ENCODE measurements around the gene GPR143. TPM values are rescaled to one million over a fixed set of nuclear protein-coding genes. Genes with fewer than 3 reads are reported as not detected.
A peak's percentile ranks its signal among the peaks of the same experiment; 100 is the strongest.

GPR143 gene
- total RNA-seq, 6 experiments from 2014 or later = 0.26 to 1.1 (median 0.43) TPM; not detected in 1

- WGBS (ENCODE audit: insufficient coverage, low coverage, low lambda C conversion rate, missing lambda C conversion rate) = 17% methylated on average over 15 of the region's 17 CpGs
- no peaks in the 10 kb centered on the region for H3K9me3 ChIP-seq
- H3K4me1 ChIP-seq = no peaks in the 10 kb centered on the region
- peaks cover 0 to 13% (median 4%) of the 10 kb centered on the region in 4 donors for H3K36me3 ChIP-seq
- intact Hi-C loops (cut with DNase I) = no loop called here
- TF ChIP-seq CTCF (IDR thresholded peaks at IDR 0.05) (peak; percentile 84 to 91 (median 88)), POLR2A (IDR thresholded peaks at IDR 0.05) (no peak)
- H3K4me3 ChIP-seq = no peak overlapping the region
- H3K27me3 ChIP-seq = no peaks in the 10 kb centered on the region
- peak; percentile 74 to 84 (median 79) for DNase-seq
- H3K27ac ChIP-seq = no peak overlapping the region
- peak; percentile 91 to 97 (median 95) for ATAC-seq
Measured at GRCh38 chrX:9708923-9709553, 56.6 kb downstream of the GPR143 start.

- no peak for ATAC-seq
- no peaks in the 10 kb centered on the region for H3K27me3 ChIP-seq
- no peak overlapping the region for H3K27ac ChIP-seq
- no peak overlapping the region for H3K4me3 ChIP-seq
- H3K4me1 ChIP-seq = no peaks in the 10 kb centered on the region
- no peak for TF ChIP-seq CTCF (IDR thresholded peaks at IDR 0.05)
- no peak for TF ChIP-seq POLR2A (IDR thresholded peaks at IDR 0.05)
- WGBS (ENCODE audit: insufficient coverage, low coverage, low lambda C conversion rate, missing lambda C conversion rate) = 80% methylated on average over 5 of the region's 10 CpGs
- intact Hi-C loops (cut with DNase I) = no loop called here
- DNase-seq = peak in 1 of 3 donors; percentile 35
- peaks cover 0 to 13% (median 4%) of the 10 kb centered on the region in 4 donors for H3K36me3 ChIP-seq
- H3K9me3 ChIP-seq = no peaks in the 10 kb centered on the region
Measured at GRCh38 chrX:9708086-9708485, 57.6 kb downstream of the GPR143 start.

- no peak for ATAC-seq
- H3K4me1 ChIP-seq = no peaks in the 10 kb centered on the region
- peaks cover 0 to 13% (median 4%) of the 10 kb centered on the region in 4 donors for H3K36me3 ChIP-seq
- no peak for TF ChIP-seq CTCF (IDR thresholded peaks at IDR 0.05)
- TF ChIP-seq POLR2A (IDR thresholded peaks at IDR 0.05) = no peak
- H3K27me3 ChIP-seq = no peaks in the 10 kb centered on the region
- no peak overlapping the region for H3K4me3 ChIP-seq
- no peak overlapping the region for H3K27ac ChIP-seq
- intact Hi-C loops (cut with DNase I) = no loop called here
- H3K9me3 ChIP-seq = no peaks in the 10 kb centered on the region
- DNase-seq = peak in 1 of 3 donors; percentile 25
- 72% methylated on average over 10 of the region's 13 CpGs for WGBS (ENCODE audit: insufficient coverage, low coverage, low lambda C conversion rate, missing lambda C conversion rate)
Measured at GRCh38 chrX:9707306-9708033, 58.2 kb downstream of the GPR143 start.

- Histone ChIP-seq H3K9me3 (no peaks in the 10 kb centered on the region), H3K4me1 (no peaks in the 10 kb centered on the region), H3K36me3 (peaks cover 0 to 8% (median 3%) of the 10 kb centered on the region in 4 donors), H3K4me3 (no peak overlapping the region), H3K27me3 (no peaks in the 10 kb centered on the region), H3K27ac (no peak overlapping the region)
- whole genome bisulfite sequencing (ENCODE audit: insufficient coverage, low coverage, low lambda C conversion rate, missing lambda C conversion rate) = 44% methylated on average over 4 of the region's 4 CpGs
- intact Hi-C loops (cut with DNase I) = no loop called here
- no peak for DNase-seq
- TF ChIP-seq POLR2A (IDR thresholded peaks at IDR 0.05) (no peak), CTCF (IDR thresholded peaks at IDR 0.05) (no peak)
- ATAC-seq = peak in 1 of 4 donors; percentile 21
Measured at GRCh38 chrX:9706421-9706820, 59.2 kb downstream of the GPR143 start.

Data from right lobe of liver (tissue), 6 donors.